Glutamatergic neuron (in vitro differentiated cells): Measurements from ENCODE around the gene AP5S1. TPM values are rescaled to one million over a fixed set of nuclear protein-coding genes. Genes with fewer than 3 reads are reported as not detected.

Source experiments
- DNase-seq: peaks from one replicate; pipeline ENCODE4 v3.0.0; 2022
- H3K27ac Mint-ChIP-seq: one replicate; pipeline ENCODE4 v1.8.0; 2020; ENCODE audit warnings: mild to moderate bottlenecking, mixed read lengths, inconsistent platforms; ENCODE audit not compliant: unreplicated experiment
- H3K27me3 Mint-ChIP-seq: one replicate; pipeline ENCODE4 v1.8.0; 2020; ENCODE audit warnings: mild to moderate bottlenecking, moderate library complexity, mixed read lengths, inconsistent platforms; ENCODE audit not compliant: unreplicated experiment
- H3K36me3 Mint-ChIP-seq: one replicate; pipeline ENCODE4 v1.8.0; 2020; ENCODE audit warnings: mild to moderate bottlenecking, mixed read lengths, inconsistent platforms; ENCODE audit not compliant: unreplicated experiment
- H3K4me1 Mint-ChIP-seq: one replicate; pipeline ENCODE4 v1.8.0; 2020; ENCODE audit warnings: mild to moderate bottlenecking, low read depth, mixed read lengths, inconsistent platforms; ENCODE audit not compliant: unreplicated experiment
- H3K4me3 Mint-ChIP-seq: one replicate; pipeline ENCODE4 v1.8.0; 2020; ENCODE audit warnings: mild to moderate bottlenecking, mixed read lengths, inconsistent platforms; ENCODE audit not compliant: unreplicated experiment
- H3K9me3 Mint-ChIP-seq: one replicate; pipeline ENCODE4 v1.8.0; 2020; ENCODE audit warnings: mild to moderate bottlenecking, moderate library complexity, mixed read lengths, inconsistent platforms; ENCODE audit not compliant: unreplicated experiment
- CTCF ChIP-seq: fragments of 200-600 bp; sonication (generic); IDR thresholded peaks from one replicate; pipeline ENCODE4 v1.5.0; 2021; ENCODE audit not compliant: partially characterized antibody, unreplicated experiment
- total RNA-seq: library from RNA; stranded (reverse); fragmentation: NEBNext Ultra II Directional; extraction: Animal tissue kit (Norgen Biotek cat#: 25700); gene quantifications from one replicate; pipeline ENCODE4 v1.2.1, GENCODE V29; 2021; ENCODE audit not compliant: unreplicated experiment

The AP5S1 gene
- total RNA-seq, 1 donor from 2014 or later, result 8.1 TPM

- no peak overlapping the region for H3K27ac Mint-ChIP-seq
- H3K27me3 Mint-ChIP-seq, result peaks cover 6% of the 10 kb centered on the region
- peaks cover 19% of the 10 kb centered on the region for H3K4me1 Mint-ChIP-seq
- DNase-seq, result no peak
- no peak for TF ChIP-seq CTCF
- H3K4me3 Mint-ChIP-seq, result no peak overlapping the region
- H3K36me3 Mint-ChIP-seq, result no peaks in the 10 kb centered on the region
- H3K9me3 Mint-ChIP-seq, result peaks cover 17% of the 10 kb centered on the region
Measured at GRCh38 chr20:3812975-3813847, 7.1 kb upstream of the AP5S1 start.

- TF ChIP-seq CTCF, result no peak
Measured at GRCh38 chr20:3813848-3814581, 6.3 kb upstream of the AP5S1 start.

GRCh38 chr20:3814928-3815495 lies 5.3 kb upstream of the AP5S1 start:
- H3K4me1 Mint-ChIP-seq, result peaks cover 24% of the 10 kb centered on the region
- H3K9me3 Mint-ChIP-seq, result peaks cover 19% of the 10 kb centered on the region
- no peaks in the 10 kb centered on the region for H3K36me3 Mint-ChIP-seq
- no peak for TF ChIP-seq CTCF
- DNase-seq, result no peak
- H3K27ac Mint-ChIP-seq, result no peak overlapping the region
- H3K4me3 Mint-ChIP-seq, result no peak overlapping the region
- peaks cover 7% of the 10 kb centered on the region for H3K27me3 Mint-ChIP-seq

More at GRCh38 chr20:3813848-3814581, 6.3 kb upstream of the AP5S1 start:
- Mint-ChIP-seq H3K4me1 (peaks cover 23% of the 10 kb centered on the region), H3K36me3 (no peaks in the 10 kb centered on the region), H3K27me3 (peaks cover 6% of the 10 kb centered on the region), H3K27ac (no peak overlapping the region), H3K4me3 (no peak overlapping the region), H3K9me3 (peaks cover 19% of the 10 kb centered on the region)
- DNase-seq, result no peak

GRCh38 chr20:3815703-3816315 lies 4.5 kb upstream of the AP5S1 start:
- no peak overlapping the region for H3K27ac Mint-ChIP-seq
- peaks cover 20% of the 10 kb centered on the region for H3K9me3 Mint-ChIP-seq
- H3K4me1 Mint-ChIP-seq, result peaks cover 24% of the 10 kb centered on the region

More at GRCh38 chr20:3815703-3816315, 4.5 kb upstream of the AP5S1 start:
- DNase-seq, result no peak
- no peak for TF ChIP-seq CTCF
- Mint-ChIP-seq H3K4me3 (no peak overlapping the region), H3K36me3 (no peaks in the 10 kb centered on the region), H3K27me3 (peaks cover 7% of the 10 kb centered on the region)
